ENCODE measurements around the gene ELOVL6. TPM values are rescaled to one million over a fixed set of nuclear protein-coding genes. Genes with fewer than 3 reads are reported as not detected.

ELOVL6 gene
- total and polyA plus RNA-seq, 9 of the 15 experiments (the other 6 are each of a cell fraction or from before 2014, with no cell fraction given), result 18.3 to 82.6 (median 46.0) TPM

DNA sequence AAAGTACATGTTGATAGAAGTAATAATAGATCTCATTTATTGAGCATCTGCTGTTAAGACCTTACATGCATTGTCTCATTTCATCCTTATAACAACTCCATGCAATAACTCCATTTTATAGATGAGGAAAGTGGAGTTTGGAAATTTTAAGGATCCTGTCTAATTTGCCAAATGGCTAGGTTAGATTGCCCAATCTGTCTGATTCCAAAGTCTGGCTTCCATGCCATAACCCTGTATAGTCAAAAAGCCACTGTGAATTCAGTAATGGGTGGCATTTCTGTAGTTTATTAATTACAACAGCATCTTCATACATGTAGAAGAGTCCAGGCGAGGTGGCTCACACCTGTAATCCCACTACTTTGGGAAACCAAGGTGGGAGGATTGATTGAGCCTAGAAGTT, 8.8 kb upstream of the ELOVL6 start:
- in situ Hi-C loops (cut with MboI) (loop anchor here (5.0 kb wide), 1 partner anchor 75 kb away; no protein-coding TSS in a partner anchor), intact Hi-C loops (cut with micrococcal nuclease) (loop anchor here (10.0 kb wide), 1 partner anchor 202 kb away; no protein-coding TSS in a partner anchor)
- H3K79me2 ChIP-seq (ENCODE audit: control insufficient read depth, insufficient read depth, low read length), result no peaks in the 10 kb centered on the region
- H3K9ac ChIP-seq (ENCODE audit: insufficient read depth in 1 of 2, low read depth in 2 of 2, low read length in 2 of 2), result no peak overlapping the region
- TF ChIP-seq ESRRA (IDR thresholded peaks at IDR 0.05; ENCODE audit: borderline replicate concordance, low read depth), result no peak
- no peak for TF ChIP-seq FOSL1 (tag; conservative IDR thresholded peaks at IDR 0.05)
- TF ChIP-seq STAT6 (CRISPR knock-in tag; IDR thresholded peaks at IDR 0.05), result no peak
- TF ChIP-seq, protein P1, sequence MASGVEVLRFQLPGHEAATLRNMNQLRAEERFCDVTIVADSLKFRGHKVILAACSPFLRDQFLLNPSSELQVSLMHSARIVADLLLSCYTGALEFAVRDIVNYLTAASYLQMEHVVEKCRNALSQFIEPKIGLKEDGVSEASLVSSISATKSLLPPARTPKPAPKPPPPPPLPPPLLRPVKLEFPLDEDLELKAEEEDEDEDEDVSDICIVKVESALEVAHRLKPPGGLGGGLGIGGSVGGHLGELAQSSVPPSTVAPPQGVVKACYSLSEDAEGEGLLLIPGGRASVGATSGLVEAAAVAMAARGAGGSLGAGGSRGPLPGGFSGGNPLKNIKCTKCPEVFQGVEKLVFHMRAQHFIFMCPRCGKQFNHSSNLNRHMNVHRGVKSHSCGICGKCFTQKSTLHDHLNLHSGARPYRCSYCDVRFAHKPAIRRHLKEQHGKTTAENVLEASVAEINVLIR (CRISPR knock-in tag; IDR thresholded peaks at IDR 0.05), result no peak
- TF ChIP-seq MTA1 (IDR thresholded peaks at IDR 0.05; ENCODE audit: borderline replicate concordance), result no peak
- TF ChIP-seq FOXA3 (CRISPR knock-in tag; conservative IDR thresholded peaks at IDR 0.05 in 1 of 2, IDR thresholded peaks at IDR 0.05 in 1 of 2), result no peak
- TF ChIP-seq, protein P2, sequence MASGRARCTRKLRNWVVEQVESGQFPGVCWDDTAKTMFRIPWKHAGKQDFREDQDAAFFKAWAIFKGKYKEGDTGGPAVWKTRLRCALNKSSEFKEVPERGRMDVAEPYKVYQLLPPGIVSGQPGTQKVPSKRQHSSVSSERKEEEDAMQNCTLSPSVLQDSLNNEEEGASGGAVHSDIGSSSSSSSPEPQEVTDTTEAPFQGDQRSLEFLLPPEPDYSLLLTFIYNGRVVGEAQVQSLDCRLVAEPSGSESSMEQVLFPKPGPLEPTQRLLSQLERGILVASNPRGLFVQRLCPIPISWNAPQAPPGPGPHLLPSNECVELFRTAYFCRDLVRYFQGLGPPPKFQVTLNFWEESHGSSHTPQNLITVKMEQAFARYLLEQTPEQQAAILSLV (tag; IDR thresholded peaks at IDR 0.05), result no peak
- no peak for TF ChIP-seq ZC3H11A (IDR thresholded peaks at IDR 0.05; ENCODE audit: low read depth, low read length)
- no peak for TF ChIP-seq ZNF717 (CRISPR knock-in tag; IDR thresholded peaks at IDR 0.05)
- TF ChIP-seq ZNF217 (CRISPR knock-in tag; IDR thresholded peaks at IDR 0.05), result no peak
- TF ChIP-seq HDAC2 (IDR thresholded peaks at IDR 0.05), result no peak
- no peak for TF ChIP-seq NONO (IDR thresholded peaks at IDR 0.05; ENCODE audit: low read depth in 2 of 2, low read length in 1 of 2)
- TF ChIP-seq CCAR2 (IDR thresholded peaks at IDR 0.05; ENCODE audit: low read depth, low read length), result no peak
- no peak for TF ChIP-seq ELK3 (CRISPR knock-in tag; IDR thresholded peaks at IDR 0.05)
- no peak for TF ChIP-seq CREB1 (IDR thresholded peaks at IDR 0.05)
- no peak for TF ChIP-seq CREB1 (CRISPR knock-in tag; IDR thresholded peaks at IDR 0.05)
- no peak for TF ChIP-seq POLR2AphosphoS5 (IDR thresholded peaks at IDR 0.05; ENCODE audit: control insufficient read depth, insufficient read depth, low read depth, low read length)
- no peak for TF ChIP-seq KLF6 (CRISPR knock-in tag; IDR thresholded peaks at IDR 0.05; ENCODE audit: borderline replicate concordance)
- 92% methylated on average over 1 of the region's 1 CpG for WGBS (ENCODE audit: insufficient coverage, low coverage, missing lambda C conversion rate)
- ChIA-PET CTCF (ENCODE audit: low intra/inter-chr PET ratio) (no interaction called here), POLR2A (interaction anchor here (1.3 kb wide), 1 partner anchor 10 kb away, joined by 3 read pairs; no protein-coding TSS in a partner anchor)
- DNase-seq (ENCODE audit: extremely low read depth in 1 of 4, low spot score in 3 of 4), result no peak
- H3K27ac ChIP-seq (ENCODE audit: extremely low read depth, low read depth, low read length), result no peak overlapping the region
- no peak overlapping the region for H2AFZ ChIP-seq (ENCODE audit: low read depth, low read length)
- H4K20me1 ChIP-seq (replicated peaks; ENCODE audit: control insufficient read depth, insufficient read depth, low read length), result no peaks in the 10 kb centered on the region
- H3K9me3 ChIP-seq (replicated peaks; ENCODE audit: control insufficient read depth, insufficient read depth, low read depth, low read length), result no peaks in the 10 kb centered on the region
- no peak for FAIRE-seq
- no TSS peak for BruUV-seq (replicated peaks)
- no peaks in the 10 kb centered on the region for H3K36me3 ChIP-seq (ENCODE audit: control insufficient read depth, insufficient read depth, low read length)
- H3K4me1 ChIP-seq (replicated peaks in 1 of 2; ENCODE audit: control insufficient read depth in 2 of 2, insufficient read depth in 2 of 2, low read length in 2 of 2), result no peaks in the 10 kb centered on the region
- H3K9me1 ChIP-seq (ENCODE audit: control insufficient read depth, insufficient read depth, low read length), result no peaks in the 10 kb centered on the region
- H3K27me3 ChIP-seq (ENCODE audit: control insufficient read depth in 2 of 2, insufficient read depth in 2 of 2, low read length in 2 of 2), result no peaks in the 10 kb centered on the region
- H3K4me3 ChIP-seq, result no peak overlapping the region
- no peak overlapping the region for H3K4me2 ChIP-seq (ENCODE audit: insufficient read depth, low read length)
- no peak for ATAC-seq
